ENCODE results near the gene RASAL3. TPM values are rescaled to one million over a fixed set of nuclear protein-coding genes. Genes with fewer than 3 reads are reported as not detected.
A peak's percentile ranks its signal among the peaks of the same experiment; 100 is the strongest.

Gene RASAL3
- total and polyA plus RNA-seq, 7 donors = 0.21 to 2.0 (median 0.47) TPM

DNA sequence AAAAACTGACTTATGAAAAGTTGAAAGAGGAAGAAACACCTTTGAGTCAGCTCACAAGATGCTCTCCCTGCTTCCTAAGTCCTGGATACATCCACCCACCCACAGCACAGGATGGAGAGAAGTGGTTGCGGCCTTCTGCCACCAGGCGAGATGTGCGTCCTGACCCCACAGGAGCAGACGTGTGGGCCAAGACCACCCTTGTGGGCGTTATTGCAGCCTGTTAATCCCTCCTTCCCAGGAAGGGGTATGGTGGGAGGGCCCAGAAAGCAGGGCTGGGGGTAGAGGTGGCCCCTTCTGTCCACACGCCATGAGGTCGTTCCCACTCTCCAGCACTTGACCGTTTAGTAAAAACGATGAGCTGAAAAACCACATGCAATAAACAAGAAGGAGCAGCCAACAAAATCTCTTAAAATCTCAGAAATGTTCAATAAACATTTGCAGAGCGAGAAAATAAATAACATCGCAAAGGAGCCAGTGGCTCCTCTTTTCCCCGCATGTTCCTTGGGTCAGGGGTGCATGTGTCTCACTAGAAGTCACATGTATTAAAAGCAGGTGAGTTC is 43.1 kb downstream of the RASAL3 start:
- 52 to 65% (median 59%) methylated on average over 12 of the region's 12 CpGs for WGBS, 3 donors
- intact Hi-C loops (cut with DNase I) = no loop called here
- peaks cover 4 to 42% of the 10 kb centered on the region in 2 donors for H3K36me3 ChIP-seq (ENCODE audit: insufficient read depth in 1 of 2, low read depth in 1 of 2)
- peak overlapping the region; percentile 75 for H3K27ac ChIP-seq
- no peak overlapping the region for H3K4me3 ChIP-seq
- H3K4me1 ChIP-seq = peaks cover 37% of the 10 kb centered on the region
- H3K9me3 ChIP-seq = peaks cover 4% of the 10 kb centered on the region
- TF ChIP-seq, protein P1, sequence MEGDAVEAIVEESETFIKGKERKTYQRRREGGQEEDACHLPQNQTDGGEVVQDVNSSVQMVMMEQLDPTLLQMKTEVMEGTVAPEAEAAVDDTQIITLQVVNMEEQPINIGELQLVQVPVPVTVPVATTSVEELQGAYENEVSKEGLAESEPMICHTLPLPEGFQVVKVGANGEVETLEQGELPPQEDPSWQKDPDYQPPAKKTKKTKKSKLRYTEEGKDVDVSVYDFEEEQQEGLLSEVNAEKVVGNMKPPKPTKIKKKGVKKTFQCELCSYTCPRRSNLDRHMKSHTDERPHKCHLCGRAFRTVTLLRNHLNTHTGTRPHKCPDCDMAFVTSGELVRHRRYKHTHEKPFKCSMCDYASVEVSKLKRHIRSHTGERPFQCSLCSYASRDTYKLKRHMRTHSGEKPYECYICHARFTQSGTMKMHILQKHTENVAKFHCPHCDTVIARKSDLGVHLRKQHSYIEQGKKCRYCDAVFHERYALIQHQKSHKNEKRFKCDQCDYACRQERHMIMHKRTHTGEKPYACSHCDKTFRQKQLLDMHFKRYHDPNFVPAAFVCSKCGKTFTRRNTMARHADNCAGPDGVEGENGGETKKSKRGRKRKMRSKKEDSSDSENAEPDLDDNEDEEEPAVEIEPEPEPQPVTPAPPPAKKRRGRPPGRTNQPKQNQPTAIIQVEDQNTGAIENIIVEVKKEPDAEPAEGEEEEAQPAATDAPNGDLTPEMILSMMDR (IDR thresholded peaks at IDR 0.05) = no peak
- DNase-seq (peak in 1 of 2 donors; percentile 37), ATAC-seq (no peak)
- H3K27me3 ChIP-seq (ENCODE audit: insufficient read depth in 3 of 3, low read length in 2 of 3) = no peaks in the 10 kb centered on the region

- 18 to 23% (median 18%) methylated on average over 16 of the region's 16 CpGs for WGBS, 3 donors
- Histone ChIP-seq H3K9me3 (peaks cover 4% of the 10 kb centered on the region), H3K27ac (peak overlapping the region; percentile 93), H3K4me3 (peak overlapping the region; percentile 97), H3K27me3 (ENCODE audit: insufficient read depth in 3 of 3, low read length in 2 of 3) (no peaks in the 10 kb centered on the region), H3K4me1 (peaks cover 50% of the 10 kb centered on the region), H3K36me3 (ENCODE audit: insufficient read depth in 1 of 2, low read depth in 1 of 2) (peaks cover 0 to 33% of the 10 kb centered on the region in 2 donors)
- intact Hi-C loops (cut with DNase I) = loop anchor here in 1 of 2 donors (5.0 kb wide), 1 partner anchor 42 kb away; the partner anchor contains the start of gene AKAP8
- peak in 2 of 4 donors; percentile 48 to 62 for ATAC-seq
- TF ChIP-seq, protein P1 (IDR thresholded peaks at IDR 0.05) = no peak
- peak in 1 of 2 donors; percentile 57 for DNase-seq
These were observed 44.8 kb downstream of the RASAL3 start for GRCh38 chr19:15419413-15420025.

DNA sequence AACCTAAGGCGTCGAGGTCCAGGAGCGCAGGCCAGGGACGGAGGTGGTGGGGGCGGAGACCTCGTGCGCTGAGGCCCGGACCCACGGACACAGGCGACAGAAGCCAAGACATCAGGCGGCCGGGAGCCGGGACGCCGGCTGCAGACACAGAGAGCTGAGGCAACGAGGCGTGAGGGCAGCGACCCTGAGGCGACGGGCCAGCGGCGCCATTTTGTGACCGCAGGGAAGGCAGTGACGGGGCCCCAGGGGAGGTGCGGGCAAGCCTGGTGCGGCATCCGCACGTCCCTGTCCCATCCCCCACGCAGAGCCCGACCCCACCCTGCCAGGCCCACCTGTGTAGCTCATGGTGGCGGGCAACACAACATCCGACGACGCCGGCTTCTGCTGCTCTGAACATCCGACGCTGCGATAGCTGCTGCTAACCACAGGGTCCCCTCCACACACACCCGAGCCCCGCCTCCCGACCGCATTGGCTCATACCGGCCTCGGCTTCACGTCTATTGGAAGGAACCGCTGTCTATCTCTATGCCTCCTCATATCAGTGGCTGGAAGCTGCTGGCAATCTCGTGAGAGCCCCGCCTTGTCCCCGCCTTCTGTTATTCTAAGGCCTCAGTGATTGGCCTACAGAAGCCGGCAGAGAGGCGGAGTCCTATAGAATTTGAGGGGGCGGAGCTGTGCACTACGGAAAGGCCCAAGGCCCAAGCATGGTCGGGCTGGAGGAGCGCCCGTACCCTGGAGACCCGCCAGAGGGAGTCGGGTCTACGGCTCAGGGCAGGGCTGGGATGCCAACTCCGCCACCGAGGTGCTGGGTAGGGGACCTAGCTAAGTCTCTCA is 45.5 kb downstream of the RASAL3 start, which contains the start of gene AKAP8L:
Gene AKAP8L, minus strand, starts transcription at position 410 of the 834 bp plus-strand sequence. Its CDS starts 65 bp downstream, at position 345.
- DNase-seq (peak; percentile 98 to 99), ATAC-seq (peak; percentile 89 to 95 (median 94))
- Histone ChIP-seq H3K4me3 (peak within 1 kb of the TSS; percentile 97), H3K4me1 (peaks cover 58% of the 10 kb centered on the region), H3K27me3 (ENCODE audit: insufficient read depth in 3 of 3, low read length in 2 of 3) (no peaks in the 10 kb centered on the region), H3K9me3 (peaks cover 4% of the 10 kb centered on the region), H3K27ac (peak within 1 kb of the TSS; percentile 93), H3K36me3 (ENCODE audit: insufficient read depth in 1 of 2, low read depth in 1 of 2) (peaks cover 0 to 25% of the 10 kb centered on the region in 2 donors)
- intact Hi-C loops (cut with DNase I) = loop anchor here in 1 of 2 donors (5.0 kb wide), 1 partner anchor 41 kb away; the partner anchor contains the start of gene AKAP8
- 0 to 1% (median 0%) methylated on average over 54 to 61 of the region's 61 CpGs for WGBS, 3 donors
- TF ChIP-seq, protein P1 (IDR thresholded peaks at IDR 0.05) = peak; percentile 39

DNA sequence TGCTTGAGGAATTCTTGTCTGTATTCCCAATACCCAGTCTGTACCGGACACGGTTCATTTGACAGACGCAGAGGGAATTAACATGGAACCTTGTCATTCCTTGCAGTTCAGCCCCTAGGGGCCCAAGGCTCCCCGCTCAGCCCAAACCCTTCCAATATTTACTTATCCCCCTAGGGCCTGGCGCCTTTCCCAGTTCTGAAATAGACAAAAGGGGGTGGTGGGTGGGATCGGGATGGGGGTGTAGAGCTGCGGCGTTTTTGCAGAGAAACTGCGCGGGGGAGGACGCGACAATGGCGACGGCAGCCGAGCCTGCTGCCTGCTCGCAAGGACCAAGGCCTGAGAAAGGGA is 46.1 kb downstream of the RASAL3 start:
- ATAC-seq (peak in 1 of 4 donors; percentile 11), DNase-seq (no peak)
- TF ChIP-seq, protein P1 (IDR thresholded peaks at IDR 0.05) = no peak
- Histone ChIP-seq H3K36me3 (ENCODE audit: insufficient read depth in 1 of 2, low read depth in 1 of 2) (peaks cover 0 to 19% of the 10 kb centered on the region in 2 donors), H3K27ac (peak overlapping the region; percentile 93), H3K4me1 (peaks cover 60% of the 10 kb centered on the region), H3K9me3 (peaks cover under 1% of the 10 kb centered on the region), H3K4me3 (peak overlapping the region; percentile 97), H3K27me3 (ENCODE audit: insufficient read depth in 3 of 3, low read length in 2 of 3) (no peaks in the 10 kb centered on the region)
- intact Hi-C loops (cut with DNase I) = loop anchor here in 1 of 2 donors (5.0 kb wide), 1 partner anchor 41 kb away; the partner anchor contains the start of gene AKAP8
- WGBS, 3 donors = 0 to 1% (median 1%) methylated on average over 16 of the region's 16 CpGs
